WI38 (cell line): Measurements from ENCODE around the gene DDX59.

ENCODE experiments used
- H3K4me3 ChIP-seq: 2 replicates; pipeline ENCODE4 v1.5.1; 2011; ENCODE audit warnings: low read depth, mild to moderate bottlenecking, control low read depth, low read length
- CTCF ChIP-seq: IDR thresholded peaks from 2 replicates; pipeline ENCODE4 v1.5.1; 2012; ENCODE audit warnings: low read depth, mild to moderate bottlenecking, control low read depth, low read length

DDX59 gene

GRCh38 chr1:200669314-200670241 lies at the start of gene DDX59:
Gene DDX59, minus strand, starts transcription at chr1:200669907. Its CDS starts 3,167 bp downstream, at chr1:200666740.
- peak within 1 kb of the TSS; percentile 84 for H3K4me3 ChIP-seq
- TF ChIP-seq CTCF, result no peak

GRCh38 chr1:200714504-200715187 lies 44.9 kb upstream of the DDX59 start:
- no peak overlapping the region for H3K4me3 ChIP-seq
- no peak for TF ChIP-seq CTCF

GRCh38 chr1:200710166-200710565 lies 40.5 kb upstream of the DDX59 start:
- TF ChIP-seq CTCF, result no peak
- no peak overlapping the region for H3K4me3 ChIP-seq

- no peak for TF ChIP-seq CTCF
- no peak overlapping the region for H3K4me3 ChIP-seq
These were observed 39.1 kb upstream of the DDX59 start for GRCh38 chr1:200708769-200709168.

- TF ChIP-seq CTCF, result no peak
- H3K4me3 ChIP-seq, result no peak overlapping the region
These were observed 38.5 kb upstream of the DDX59 start for GRCh38 chr1:200708161-200708560.

GRCh38 chr1:200707116-200707515 lies 37.4 kb upstream of the DDX59 start:
- no peak overlapping the region for H3K4me3 ChIP-seq
- TF ChIP-seq CTCF, result no peak
